AG04449 (cell line): Measurements from ENCODE around the gene SUSD5.
A peak's percentile ranks its signal among the peaks of the same experiment; 100 is the strongest.

Experiments used
- CTCF ChIA-PET: fragments of 350-600 bp; formaldehyde crosslinking; extraction: SDS; loops from one replicate; lab custom pipeline; 2021; ENCODE audit warnings: antibody characterized with exemption; lab: Yijun Ruan, JAX
- POLR2A ChIA-PET: fragments of 400-600, 350-600 bp; formaldehyde crosslinking; extraction: SDS; loops from one replicate; lab custom pipeline; 2020; ENCODE audit warnings: antibody characterized with exemption, inconsistent platforms; lab: Yijun Ruan, JAX
- DNase-seq: peaks from one replicate; pipeline ENCODE4 v3.0.0-alpha.2; 2010; ENCODE audit warnings: low read depth, low spot score
- H3K4me3 ChIP-seq: 2 replicates; pipeline ENCODE4 v1.5.1; 2011; ENCODE audit warnings: low read depth, mild to moderate bottlenecking, control low read depth, low read length
- CTCF ChIP-seq: IDR thresholded peaks from one replicate; pipeline ENCODE4 v1.5.1; 2011; ENCODE audit warnings: mild to moderate bottlenecking, moderate library complexity, low read length, control low read depth, inconsistent platforms; ENCODE audit not compliant: insufficient read depth; ENCODE audit errors: missing control alignments

Gene SUSD5

GRCh38 chr3:33211444-33211843 is 7.2 kb downstream of the SUSD5 start:
- TF ChIP-seq CTCF = no peak
- CTCF ChIA-PET = no interaction called here
- H3K4me3 ChIP-seq = no peak overlapping the region
- peak; percentile 52 for DNase-seq
- POLR2A ChIA-PET = no interaction called here

DNA sequence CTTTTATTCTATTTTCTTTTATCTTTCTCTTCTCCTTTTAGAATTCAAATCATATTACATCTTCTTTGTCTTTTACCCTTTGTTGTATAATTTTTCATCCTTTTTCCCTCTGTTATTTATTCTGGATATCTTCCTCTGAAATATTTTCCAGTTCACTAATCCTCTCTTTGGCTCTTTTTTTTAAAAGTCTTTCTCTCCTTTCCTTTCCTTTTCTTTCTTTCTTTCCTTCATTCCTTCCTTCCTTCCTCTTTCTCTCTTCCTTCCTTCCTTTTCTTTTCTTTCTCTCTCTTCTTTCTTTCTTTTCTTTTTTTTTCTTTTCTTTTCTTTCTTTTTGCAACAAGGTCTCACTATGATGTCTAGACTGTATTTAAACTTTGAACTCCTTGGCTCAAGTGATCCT is 9.3 kb downstream of the SUSD5 start:
- H3K4me3 ChIP-seq = no peak overlapping the region
- no peak for DNase-seq
- ChIA-PET CTCF (no interaction called here), POLR2A (no interaction called here)
- TF ChIP-seq CTCF = no peak

DNA sequence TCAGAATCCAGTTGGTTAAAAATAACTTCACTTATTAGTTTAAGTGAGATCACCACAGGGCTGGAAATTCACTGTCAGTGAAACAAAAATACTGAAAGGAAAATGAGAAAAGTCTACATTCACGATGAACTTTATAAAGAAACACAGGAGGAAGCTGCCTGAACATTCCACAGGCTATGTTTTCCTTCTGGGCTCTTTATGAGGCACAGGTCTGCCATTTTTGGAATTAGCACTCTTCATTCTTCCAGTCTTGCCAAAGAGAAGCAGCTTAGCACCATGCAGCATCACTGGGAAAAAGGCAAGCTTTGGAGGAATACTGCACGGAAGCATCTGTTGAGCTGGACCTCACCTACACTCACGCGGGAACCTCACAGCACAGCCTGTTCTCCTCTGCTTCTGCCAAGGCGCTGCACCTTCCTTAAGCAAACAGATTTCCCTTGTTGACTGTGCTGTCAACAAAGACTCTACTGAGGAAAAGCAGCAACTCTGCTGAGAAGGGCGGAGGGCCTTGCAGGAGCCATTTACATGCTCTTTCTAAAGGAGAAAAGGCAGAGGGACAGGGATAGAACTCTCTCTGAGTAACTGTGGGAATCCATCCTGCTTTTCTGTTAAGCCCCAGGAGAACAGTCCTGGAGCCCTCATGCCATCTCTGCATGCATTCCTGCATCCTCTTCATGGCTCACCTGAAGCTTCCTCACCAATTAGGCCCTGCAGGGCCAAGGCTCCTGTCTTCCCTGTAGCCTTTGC is 15.7 kb downstream of the SUSD5 start:
- ChIA-PET POLR2A (no interaction called here), CTCF (interaction anchor here (1.4 to 1.7 kb wide), 2 partner anchors 13 to 170 kb away, joined by 3 to 4 read pairs; no protein-coding TSS in a partner anchor)
- no peak for TF ChIP-seq CTCF
- H3K4me3 ChIP-seq = no peak overlapping the region
- DNase-seq = no peak

DNA sequence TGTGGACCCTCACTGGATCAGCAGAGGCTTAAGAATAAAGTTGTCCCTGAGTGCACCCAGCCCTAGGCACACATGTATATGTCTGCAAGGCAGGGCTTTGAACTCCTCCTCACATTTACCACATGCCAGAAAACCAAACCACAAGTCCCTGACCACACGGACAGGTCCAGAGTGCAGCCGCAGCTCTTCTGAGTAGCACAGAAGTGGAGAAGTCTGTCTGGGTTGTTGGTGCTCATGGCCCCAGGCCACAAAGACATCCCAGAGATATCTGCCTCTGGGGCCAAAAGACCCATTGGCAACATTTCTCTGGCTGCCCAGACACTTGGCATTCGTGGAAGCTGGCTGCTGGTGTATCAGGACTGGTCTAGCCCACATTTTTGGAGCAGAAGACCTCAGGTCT is 17.4 kb downstream of the SUSD5 start:
- DNase-seq = no peak
- ChIA-PET POLR2A (no interaction called here), CTCF (interaction anchor here (1.7 kb wide), 1 partner anchor 15 kb away, joined by 3 read pairs; no protein-coding TSS in a partner anchor)
- no peak for TF ChIP-seq CTCF
- no peak overlapping the region for H3K4me3 ChIP-seq

- TF ChIP-seq CTCF = no peak
- ChIA-PET CTCF (no interaction called here), POLR2A (no interaction called here)
- H3K4me3 ChIP-seq = no peak overlapping the region
- no peak for DNase-seq
Observed at GRCh38 chr3:33196538-33196937, 22.1 kb downstream of the SUSD5 start.

- CTCF ChIA-PET = no interaction called here
- POLR2A ChIA-PET = no interaction called here
- no peak for DNase-seq
Observed at GRCh38 chr3:33194303-33194702, 24.3 kb downstream of the SUSD5 start.

More at GRCh38 chr3:33194303-33194702, 24.3 kb downstream of the SUSD5 start:
- H3K4me3 ChIP-seq = no peak overlapping the region
- no peak for TF ChIP-seq CTCF
